MG63 (cell line): ENCODE measurements around the gene CTNNB1. TPM values are rescaled to one million over a fixed set of nuclear protein-coding genes. Genes with fewer than 3 reads are reported as not detected.

ENCODE experiments used
- DNase-seq: peaks from one replicate; pipeline ENCODE4 v3.0.0-alpha.2; 2020
- H3K27me3 ChIP-seq: fragments of 250-450 bp; sonication (Bioruptor Pico); 2 replicates; pipeline ENCODE4 v1.5.1; 2020; ENCODE audit warnings: mild to moderate bottlenecking, moderate library complexity
- H3K36me3 ChIP-seq: fragments of 250-450 bp; sonication (Bioruptor Pico); 2 replicates; pipeline ENCODE4 v1.5.1; 2020; ENCODE audit warnings: mild to moderate bottlenecking, moderate library complexity
- H3K4me3 ChIP-seq: fragments of 250-450 bp; sonication (Bioruptor Pico); 2 replicates; pipeline ENCODE4 v1.5.1; 2020; ENCODE audit warnings: mild to moderate bottlenecking, moderate library complexity
- H3K9me3 ChIP-seq: fragments of 250-450 bp; sonication (Bioruptor Pico); 2 replicates; pipeline ENCODE4 v1.5.1; 2020; ENCODE audit warnings: mild to moderate bottlenecking, moderate library complexity
- total RNA-seq: library from RNA; depleted of rRNA; stranded (reverse); fragments of >200 nt; shearing (Covaris generic); gene quantifications from 2 replicates; pipeline ENCODE4 v1.2.3, GENCODE V29; 2014; ENCODE audit warnings: low replicate concordance

The CTNNB1 gene
- total RNA-seq, 1 experiment from 2014 or later = 147 TPM

GRCh38 chr3:41234823-41235721, 35.8 kb downstream of the CTNNB1 start:
- Histone ChIP-seq H3K27me3 (no peaks in the 10 kb centered on the region), H3K36me3 (peaks cover 74% of the 10 kb centered on the region), H3K9me3 (no peaks in the 10 kb centered on the region), H3K4me3 (no peak overlapping the region)
- no peak for DNase-seq

DNA sequence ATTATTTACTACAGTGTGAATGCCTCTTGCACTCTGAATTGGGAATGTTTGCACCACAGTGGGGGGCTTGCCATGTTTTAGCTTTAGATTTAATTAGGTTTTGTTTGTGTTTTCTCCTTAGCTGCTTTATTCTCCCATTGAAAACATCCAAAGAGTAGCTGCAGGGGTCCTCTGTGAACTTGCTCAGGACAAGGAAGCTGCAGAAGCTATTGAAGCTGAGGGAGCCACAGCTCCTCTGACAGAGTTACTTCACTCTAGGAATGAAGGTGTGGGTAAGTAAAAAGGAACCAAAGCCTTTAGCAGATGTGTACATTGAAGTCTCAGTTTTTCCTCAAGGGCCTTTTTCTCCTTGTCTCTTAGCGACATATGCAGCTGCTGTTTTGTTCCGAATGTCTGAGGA, 36.9 kb downstream of the CTNNB1 start:
- H3K36me3 ChIP-seq = peaks cover 77% of the 10 kb centered on the region
- H3K27me3 ChIP-seq = no peaks in the 10 kb centered on the region
- no peaks in the 10 kb centered on the region for H3K9me3 ChIP-seq
- no peak for DNase-seq
- H3K4me3 ChIP-seq = no peak overlapping the region

- H3K4me3 ChIP-seq = no peak overlapping the region
- H3K36me3 ChIP-seq = peaks cover 70% of the 10 kb centered on the region
- DNase-seq = no peak
- H3K9me3 ChIP-seq = no peaks in the 10 kb centered on the region
- H3K27me3 ChIP-seq = no peaks in the 10 kb centered on the region
Observed at GRCh38 chr3:41237907-41238306, 38.6 kb downstream of the CTNNB1 start.

DNA sequence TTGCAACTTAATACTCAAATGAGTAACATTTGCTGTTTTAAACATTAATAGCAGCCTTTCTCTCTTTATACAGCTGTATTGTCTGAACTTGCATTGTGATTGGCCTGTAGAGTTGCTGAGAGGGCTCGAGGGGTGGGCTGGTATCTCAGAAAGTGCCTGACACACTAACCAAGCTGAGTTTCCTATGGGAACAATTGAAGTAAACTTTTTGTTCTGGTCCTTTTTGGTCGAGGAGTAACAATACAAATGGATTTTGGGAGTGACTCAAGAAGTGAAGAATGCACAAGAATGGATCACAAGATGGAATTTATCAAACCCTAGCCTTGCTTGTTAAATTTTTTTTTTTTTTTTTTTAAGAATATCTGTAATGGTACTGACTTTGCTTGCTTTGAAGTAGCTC, 40.3 kb downstream of the CTNNB1 start:
- no peaks in the 10 kb centered on the region for H3K27me3 ChIP-seq
- no peaks in the 10 kb centered on the region for H3K9me3 ChIP-seq
- no peak overlapping the region for H3K4me3 ChIP-seq
- DNase-seq = no peak
- peaks cover 57% of the 10 kb centered on the region for H3K36me3 ChIP-seq

DNA sequence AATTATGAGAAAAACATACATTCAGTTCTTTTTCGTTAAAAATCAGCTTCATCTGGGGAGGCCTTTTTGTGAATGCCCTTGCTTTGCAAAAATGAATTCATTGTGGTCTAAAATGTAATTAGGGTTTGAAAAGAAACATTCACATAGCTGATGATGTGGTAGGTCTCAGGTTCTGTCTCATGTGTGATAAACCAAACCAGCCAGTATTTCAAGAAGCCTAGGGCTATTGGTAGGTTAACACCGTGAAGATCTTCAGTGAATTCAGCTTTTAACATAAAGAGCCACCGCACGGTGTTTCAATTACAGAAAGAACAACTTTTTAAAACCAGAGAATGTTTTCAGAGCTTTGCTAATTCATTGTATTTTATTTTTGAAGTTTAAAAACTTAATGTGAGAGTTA, 41.9 kb downstream of the CTNNB1 start:
- H3K36me3 ChIP-seq = peaks cover 44% of the 10 kb centered on the region

GRCh38 chr3:41241800-41242571, 42.7 kb downstream of the CTNNB1 start:
- H3K4me3 ChIP-seq = no peak overlapping the region
- no peaks in the 10 kb centered on the region for H3K9me3 ChIP-seq
- DNase-seq = no peak
- H3K36me3 ChIP-seq = peaks cover 36% of the 10 kb centered on the region
- H3K27me3 ChIP-seq = no peaks in the 10 kb centered on the region

More for the DNA sequence above, 41.9 kb downstream of the CTNNB1 start:
- Histone ChIP-seq H3K9me3 (no peaks in the 10 kb centered on the region), H3K4me3 (no peak overlapping the region), H3K27me3 (no peaks in the 10 kb centered on the region)
- DNase-seq = no peak

- no peak for DNase-seq
- no peaks in the 10 kb centered on the region for H3K27me3 ChIP-seq
- no peak overlapping the region for H3K4me3 ChIP-seq
- peaks cover 29% of the 10 kb centered on the region for H3K36me3 ChIP-seq
- H3K9me3 ChIP-seq = no peaks in the 10 kb centered on the region
Observed at GRCh38 chr3:41243183-41243582, 43.9 kb downstream of the CTNNB1 start.

- no peak overlapping the region for H3K4me3 ChIP-seq
- no peaks in the 10 kb centered on the region for H3K9me3 ChIP-seq
- DNase-seq = no peak
- H3K27me3 ChIP-seq = no peaks in the 10 kb centered on the region
- H3K36me3 ChIP-seq = peaks cover 16% of the 10 kb centered on the region
Observed at GRCh38 chr3:41244620-41245336, 45.5 kb downstream of the CTNNB1 start.

GRCh38 chr3:41247055-41248004, 48.0 kb downstream of the CTNNB1 start:
- no peak for DNase-seq

DNA sequence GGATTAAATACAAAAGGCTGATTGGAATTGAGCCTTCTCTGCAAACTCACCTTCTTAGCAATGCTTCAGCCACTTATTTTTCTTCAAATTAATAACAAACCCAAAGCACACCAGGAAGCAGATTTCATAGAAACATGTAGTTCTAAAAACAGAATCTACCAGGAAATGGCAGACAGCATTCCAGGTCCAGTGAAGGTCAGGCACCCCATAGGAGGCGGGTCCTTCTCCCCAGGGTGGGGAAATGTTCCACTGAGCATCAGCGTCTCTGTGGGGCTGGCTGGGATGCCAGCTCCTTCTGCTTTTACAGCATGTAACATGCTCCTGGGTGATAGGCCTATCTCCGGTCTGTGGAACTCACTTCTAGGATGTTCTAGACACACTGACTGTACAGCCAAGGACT, 49.2 kb downstream of the CTNNB1 start:
- H3K4me3 ChIP-seq = no peak overlapping the region
- no peaks in the 10 kb centered on the region for H3K36me3 ChIP-seq
- DNase-seq = no peak
- no peaks in the 10 kb centered on the region for H3K27me3 ChIP-seq
- no peaks in the 10 kb centered on the region for H3K9me3 ChIP-seq

More at GRCh38 chr3:41247055-41248004, 48.0 kb downstream of the CTNNB1 start:
- no peak overlapping the region for H3K4me3 ChIP-seq
- no peaks in the 10 kb centered on the region for H3K9me3 ChIP-seq
- H3K27me3 ChIP-seq = no peaks in the 10 kb centered on the region
- no peaks in the 10 kb centered on the region; the same call in 1 of the 2 replicates for H3K36me3 ChIP-seq

DNA sequence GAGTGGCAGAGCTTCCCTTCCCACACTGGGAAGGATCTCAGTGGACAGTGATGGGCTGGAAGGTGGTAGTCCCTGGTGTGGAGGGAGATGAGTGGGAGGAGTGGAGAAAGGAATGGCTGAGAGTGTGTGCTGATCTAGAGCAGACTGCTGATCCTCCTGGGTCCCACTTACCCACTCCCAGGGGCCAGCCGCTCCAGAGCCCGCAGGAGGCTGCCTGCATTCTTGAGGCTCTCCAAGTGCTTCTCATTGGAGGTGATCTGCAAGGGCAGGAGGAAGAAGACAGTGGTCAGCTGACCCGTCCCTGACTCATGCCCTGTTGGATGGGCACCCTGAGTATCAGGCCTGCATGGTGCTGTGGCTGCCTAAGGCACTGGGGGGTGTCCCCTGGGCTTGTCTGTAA, 50.0 kb downstream of the CTNNB1 start:
- Histone ChIP-seq H3K27me3 (no peaks in the 10 kb centered on the region), H3K9me3 (no peaks in the 10 kb centered on the region), H3K36me3 (no peaks in the 10 kb centered on the region), H3K4me3 (no peak overlapping the region)
- no peak for DNase-seq

DNA sequence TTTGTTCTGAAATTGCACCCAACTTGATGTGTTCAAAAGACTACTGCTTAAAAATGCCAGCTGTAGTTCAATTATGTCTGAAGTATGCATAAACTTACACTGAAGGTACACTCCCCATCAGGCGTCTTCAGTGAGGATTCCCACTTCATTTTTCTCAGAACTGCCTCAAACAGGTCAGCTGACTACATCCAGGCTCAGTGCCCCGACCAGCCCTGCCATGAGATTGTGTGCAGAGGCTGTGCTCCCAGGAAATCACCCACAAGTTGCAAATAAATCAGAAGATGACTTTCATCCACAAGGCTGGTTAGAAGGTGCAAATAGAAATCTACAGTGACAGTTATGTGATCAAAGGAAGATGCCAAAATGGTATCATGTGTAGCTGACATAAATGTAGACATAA, 51.5 kb downstream of the CTNNB1 start:
- no peaks in the 10 kb centered on the region for H3K9me3 ChIP-seq
- no peaks in the 10 kb centered on the region for H3K36me3 ChIP-seq
- no peak overlapping the region for H3K4me3 ChIP-seq
- no peaks in the 10 kb centered on the region for H3K27me3 ChIP-seq
- no peak for DNase-seq

DNA sequence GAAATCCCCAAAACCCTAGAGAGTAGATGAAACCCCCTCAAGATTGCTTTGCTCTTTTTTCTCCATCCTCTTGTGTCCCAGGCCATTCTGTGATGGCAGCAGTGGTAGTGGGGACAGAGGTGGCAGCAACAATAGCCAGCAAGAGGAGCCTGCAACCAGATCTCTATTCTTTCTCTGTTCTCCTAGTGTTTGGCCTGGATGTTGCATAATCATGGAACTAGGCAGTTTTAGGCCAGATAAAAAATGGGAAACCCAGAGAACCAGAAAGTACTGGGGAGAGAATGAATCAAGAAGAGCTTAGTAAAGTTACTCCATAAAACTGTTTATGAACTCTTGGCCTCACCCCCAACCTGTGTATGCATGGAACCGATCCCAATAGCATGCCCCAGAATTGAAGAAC, 52.3 kb downstream of the CTNNB1 start:
- Histone ChIP-seq H3K4me3 (no peak overlapping the region), H3K9me3 (no peaks in the 10 kb centered on the region), H3K27me3 (no peaks in the 10 kb centered on the region), H3K36me3 (no peaks in the 10 kb centered on the region)
- no peak for DNase-seq

GRCh38 chr3:41258239-41258800, 59.0 kb downstream of the CTNNB1 start:
- no peak for DNase-seq
- H3K27me3 ChIP-seq = no peaks in the 10 kb centered on the region
- no peaks in the 10 kb centered on the region for H3K9me3 ChIP-seq
- no peaks in the 10 kb centered on the region for H3K36me3 ChIP-seq
- no peak overlapping the region for H3K4me3 ChIP-seq

DNA sequence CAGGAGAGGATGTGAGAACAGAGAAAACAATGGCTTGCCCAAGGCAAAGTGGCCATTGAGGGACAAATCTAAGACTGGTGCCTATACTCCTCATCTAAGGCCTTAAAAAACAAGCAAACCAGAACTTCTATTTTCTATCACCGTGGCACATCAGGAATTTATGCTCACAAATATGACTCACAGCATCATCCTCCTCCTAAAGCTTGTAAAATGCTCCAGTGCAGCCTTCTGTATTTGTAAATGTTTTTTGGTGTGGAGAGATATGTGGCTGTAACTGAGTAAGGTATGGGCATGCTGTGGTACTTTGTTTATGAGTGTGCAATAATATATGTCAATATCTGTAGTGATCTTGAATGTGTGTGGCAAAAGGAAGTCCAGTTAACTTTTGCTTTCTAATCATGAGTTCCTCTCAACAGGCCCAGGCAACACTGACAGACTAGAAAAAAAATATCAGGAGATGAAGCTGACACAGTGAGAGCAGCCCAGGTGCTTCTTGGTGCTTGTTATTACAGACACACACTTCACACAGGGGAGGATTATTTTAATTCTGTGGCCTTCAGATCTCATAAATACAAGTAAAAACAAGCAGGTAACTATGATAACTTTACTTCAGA, 60.3 kb downstream of the CTNNB1 start:
- H3K27me3 ChIP-seq = no peaks in the 10 kb centered on the region
- H3K36me3 ChIP-seq = no peaks in the 10 kb centered on the region
- no peak overlapping the region for H3K4me3 ChIP-seq
- no peak for DNase-seq
- no peaks in the 10 kb centered on the region for H3K9me3 ChIP-seq
